LNCaP clone FGC (cell line): ENCODE data around the gene DUSP10.

Source experiments
- DNase-seq: peaks from one replicate; pipeline ENCODE4 v3.0.0-alpha.2; 2011; ENCODE audit warnings: low read depth
- H3K4me3 ChIP-seq: 2 replicates; pipeline ENCODE4 v1.5.1; 2011; ENCODE audit warnings: mild to moderate bottlenecking, low read depth, low read length, control low read depth
- CTCF ChIP-seq: IDR thresholded peaks from 2 replicates; pipeline ENCODE4 v1.5.1; 2012; ENCODE audit warnings: mild to moderate bottlenecking; ENCODE audit not compliant: control insufficient read depth, insufficient read depth; ENCODE audit errors: extremely low read depth

DUSP10 gene

GRCh38 chr1:221768444-221769066 is 26.7 kb upstream of the DUSP10 start:
- no peak for TF ChIP-seq CTCF
- DNase-seq: no peak
- no peak overlapping the region for H3K4me3 ChIP-seq

GRCh38 chr1:221766210-221766609 is 24.3 kb upstream of the DUSP10 start:
- DNase-seq: no peak
- TF ChIP-seq CTCF: no peak
- no peak overlapping the region for H3K4me3 ChIP-seq

- TF ChIP-seq CTCF: no peak
- no peak overlapping the region for H3K4me3 ChIP-seq
- no peak for DNase-seq
Measured at GRCh38 chr1:221765527-221765926, 23.6 kb upstream of the DUSP10 start.

GRCh38 chr1:221762121-221762520 is 20.2 kb upstream of the DUSP10 start:
- no peak overlapping the region for H3K4me3 ChIP-seq
- DNase-seq: no peak
- TF ChIP-seq CTCF: no peak

GRCh38 chr1:221761354-221762002 is 19.6 kb upstream of the DUSP10 start:
- DNase-seq: no peak
- TF ChIP-seq CTCF: no peak
- H3K4me3 ChIP-seq: no peak overlapping the region

- no peak for DNase-seq
- H3K4me3 ChIP-seq: no peak overlapping the region
- no peak for TF ChIP-seq CTCF
Measured at GRCh38 chr1:221760911-221761310, 19.0 kb upstream of the DUSP10 start.

- DNase-seq: no peak
- TF ChIP-seq CTCF: no peak
- H3K4me3 ChIP-seq: no peak overlapping the region
Measured at GRCh38 chr1:221759436-221759835, 17.5 kb upstream of the DUSP10 start.
